HEK293 (cell line): ENCODE data around the gene RPL35A.
"Not testable (repeated sequence)": the region's sequence is repeated elsewhere in the genome, so short reads cannot be mapped to it uniquely, and the experiment has no call there.

Experiments used
- CTCF ChIA-PET: fragments of 350-600 bp; formaldehyde crosslinking; extraction: SDS; loops from one replicate; lab custom pipeline; 2021; ENCODE audit warnings: antibody characterized with exemption; lab: Yijun Ruan, JAX
- POLR2A ChIA-PET: fragments of 300-600 bp; formaldehyde crosslinking; extraction: SDS; loops from one replicate; lab custom pipeline; 2020; ENCODE audit warnings: antibody characterized with exemption, inconsistent platforms; lab: Yijun Ruan, JAX
- H3K27ac ChIP-seq: fragments of 200-500 bp; sonication (Bioruptor generic); 2 replicates; pipeline ENCODE4 v1.5.1; 2014; ENCODE audit warnings: low read depth, low read length, control low read depth, inconsistent platforms; ENCODE audit errors: extremely low read depth
- H3K36me3 ChIP-seq, 2 experiments: fragments of 200-500 bp in 1 of 2; sonication (Bioruptor generic) in 1 of 2; 1 replicate in 1 of 2; 2 replicates in 1 of 2; pipeline ENCODE4 v1.5.1; 2014 to 2017; ENCODE audit warnings: inconsistent platforms in 2 of 2, low read length in 2 of 2; ENCODE audit not compliant: control insufficient read depth in 2 of 2, insufficient read depth in 1 of 2
- H3K4me1 ChIP-seq: fragments of 200-500 bp; sonication (Bioruptor generic); 2 replicates; pipeline ENCODE4 v1.5.1; 2014; ENCODE audit warnings: mild to moderate bottlenecking, low read length, inconsistent platforms; ENCODE audit not compliant: control insufficient read depth, insufficient read depth
- H3K4me3 ChIP-seq: 2 replicates; pipeline ENCODE4 v1.5.1; 2011; ENCODE audit warnings: low read depth, mild to moderate bottlenecking, control low read depth, low read length, moderate library complexity
- H3K9me3 ChIP-seq: fragments of 200-500 bp; sonication (Bioruptor generic); 2 replicates; pipeline ENCODE4 v1.5.1; 2014; ENCODE audit warnings: low read depth, low read length, inconsistent platforms; ENCODE audit not compliant: control insufficient read depth, insufficient read depth
- FEZF1 ChIP-seq: fragments of 450-650 bp; formaldehyde crosslinking; IDR thresholded peaks from 2 replicates; pipeline ENCODE4 v1.5.1; 2016; ENCODE audit warnings: missing biosample characterization, missing genetic modification characterization
- GLI2 ChIP-seq: fragments of 450-650 bp; formaldehyde crosslinking; IDR thresholded peaks from 2 replicates; pipeline ENCODE4; 2017; ENCODE audit warnings: missing biosample characterization, missing genetic modification characterization, low read depth, borderline replicate concordance
- HOXA7 ChIP-seq: sonication (generic); formaldehyde crosslinking; IDR thresholded peaks from 2 replicates; pipeline ENCODE4 v1.8.1; 2022; ENCODE audit warnings: missing genetic modification reagents, borderline replicate concordance
- KLF1 ChIP-seq: fragments of 450-650 bp; formaldehyde crosslinking; IDR thresholded peaks from 2 replicates; pipeline ENCODE4 v1.5.1; 2016; ENCODE audit warnings: missing biosample characterization, missing genetic modification characterization
- KLF16 ChIP-seq: fragments of 450-650 bp; formaldehyde crosslinking; IDR thresholded peaks from 2 replicates; pipeline ENCODE4 v1.5.1; 2017; ENCODE audit warnings: missing biosample characterization, missing genetic modification characterization
- PRDM4 ChIP-seq: fragments of 450-650 bp; formaldehyde crosslinking; IDR thresholded peaks from 2 replicates; pipeline ENCODE4 v1.5.1; 2017; ENCODE audit warnings: missing biosample characterization, missing genetic modification characterization
- SP2 ChIP-seq: fragments of 450-650 bp; formaldehyde crosslinking; IDR thresholded peaks from 2 replicates; pipeline ENCODE4 v1.5.1; 2016; ENCODE audit warnings: missing biosample characterization, missing genetic modification characterization
- SP7 ChIP-seq: fragments of 450-650 bp; formaldehyde crosslinking; IDR thresholded peaks from 2 replicates; pipeline ENCODE4 v1.5.1; 2016; ENCODE audit warnings: missing biosample characterization, missing genetic modification characterization
- ZNF157 ChIP-seq: fragments of 450-650 bp; formaldehyde crosslinking; IDR thresholded peaks from 2 replicates; pipeline ENCODE4 v1.5.1; 2016; ENCODE audit warnings: missing biosample characterization, missing genetic modification characterization
- ZNF169 ChIP-seq: fragments of 450-650 bp; formaldehyde crosslinking; IDR thresholded peaks from 2 replicates; pipeline ENCODE4 v1.5.1; 2016; ENCODE audit warnings: missing biosample characterization, missing genetic modification characterization
- ZNF26 ChIP-seq: fragments of 450-650 bp; formaldehyde crosslinking; IDR thresholded peaks from 2 replicates; pipeline ENCODE4 v1.5.1; 2016; ENCODE audit warnings: missing biosample characterization, missing genetic modification characterization
- ZNF510 ChIP-seq: fragments of 450-650 bp; formaldehyde crosslinking; IDR thresholded peaks from 2 replicates; pipeline ENCODE4 v1.5.1; 2018; ENCODE audit warnings: mild to moderate bottlenecking, missing genetic modification characterization, missing biosample characterization; ENCODE audit not compliant: insufficient replicate concordance
- ZNF585B ChIP-seq: fragments of 450-650 bp; formaldehyde crosslinking; IDR thresholded peaks from 2 replicates; pipeline ENCODE4 v1.5.1; 2016; ENCODE audit warnings: missing biosample characterization, missing genetic modification characterization
- ZNF600 ChIP-seq: fragments of 450-650 bp; formaldehyde crosslinking; IDR thresholded peaks from 2 replicates; pipeline ENCODE4 v1.5.1; 2016; ENCODE audit warnings: missing biosample characterization, missing genetic modification characterization
- ZNF660 ChIP-seq: fragments of 450-650 bp; IDR thresholded peaks from 2 replicates; pipeline ENCODE4 v1.5.1; 2018; ENCODE audit warnings: missing biosample characterization, mild to moderate bottlenecking, missing genetic modification characterization
- ZSCAN23 ChIP-seq: fragments of 450-650 bp; formaldehyde crosslinking; IDR thresholded peaks from 2 replicates; pipeline ENCODE4 v1.5.1; 2016; ENCODE audit warnings: missing biosample characterization, missing genetic modification characterization
- TF ChIP-seq, protein P1 (sequence below): fragments of 450-650 bp; formaldehyde crosslinking; IDR thresholded peaks from 2 replicates; pipeline ENCODE4 v1.5.1; 2016; ENCODE audit warnings: missing biosample characterization, missing genetic modification characterization

Gene RPL35A

DNA sequence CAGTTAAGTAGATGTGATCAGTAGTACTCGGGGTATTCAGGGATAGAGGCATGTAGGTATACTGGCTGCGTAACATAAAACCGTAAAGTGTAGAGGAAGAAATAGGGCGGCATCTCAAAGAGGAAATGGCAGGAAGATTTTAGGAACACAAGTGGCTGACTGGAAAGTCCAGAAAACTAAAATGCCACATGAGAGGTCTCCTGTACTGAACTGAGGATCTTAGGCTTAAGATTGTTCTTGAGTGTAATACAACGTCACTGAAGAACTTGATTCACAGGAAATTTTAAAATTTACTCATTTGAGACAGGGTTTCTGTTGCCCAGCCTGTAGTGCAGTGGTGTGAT, 7.8 kb downstream of the RPL35A start:
- TF ChIP-seq ZNF157 (tag by site-specific recombination) (no peak), ZNF600 (tag by site-specific recombination) (no peak), HOXA7 (no peak), SP7 (tag by site-specific recombination) (no peak), FEZF1 (0 out of 2 replicates have a peak, but pooled peaks have one; percentile 5), ZNF169 (no peak)
- TF ChIP-seq, all 188 proteins: peak for 1
- H3K27ac ChIP-seq = no peak overlapping the region; the same call in 1 of the 2 replicates
- H3K4me1 ChIP-seq = no peaks in the 10 kb centered on the region
- POLR2A ChIA-PET = interaction anchor here (1.4 kb wide), 1 partner anchor 8 kb away, joined by 3 read pairs; the partner anchor contains the start of gene RPL35A
- CTCF ChIA-PET = no interaction called here
- H3K4me3 ChIP-seq = no peak overlapping the region
- no peaks in the 10 kb centered on the region for H3K9me3 ChIP-seq
- H3K36me3 ChIP-seq = peaks cover 25 to 39% of the 10 kb centered on the region in 2 experiments

DNA sequence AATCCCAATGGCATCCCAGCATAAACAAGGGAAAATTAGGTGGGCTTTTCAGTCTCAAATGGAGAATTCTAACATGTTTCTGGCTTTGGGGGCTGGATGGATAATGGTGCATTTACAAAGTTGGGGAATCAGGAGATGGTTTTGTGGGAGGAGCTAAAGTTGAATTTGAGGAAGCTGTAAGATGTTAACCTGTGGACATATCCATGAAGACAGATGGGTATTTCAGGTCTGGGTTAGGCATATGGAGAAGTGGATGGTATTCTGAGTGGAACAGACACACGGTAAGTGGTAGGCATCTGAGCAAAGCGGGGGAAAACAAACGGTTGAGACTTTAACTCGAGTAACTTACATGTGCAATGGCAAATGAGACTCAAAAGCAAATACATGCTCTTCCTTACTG, 8.4 kb downstream of the RPL35A start:
- peaks cover 19 to 33% of the 10 kb centered on the region in 2 experiments for H3K36me3 ChIP-seq
- H3K4me3 ChIP-seq = no peak overlapping the region
- no peak for TF ChIP-seq GLI2 (tag by site-specific recombination)
- no peak for TF ChIP-seq ZSCAN23 (tag by site-specific recombination)
- peak; percentile 98 for TF ChIP-seq ZNF510 (tag by site-specific recombination)
- no peak for TF ChIP-seq KLF16 (tag by site-specific recombination)
- peak; percentile 87 for TF ChIP-seq ZNF660
- TF ChIP-seq, protein P1, sequence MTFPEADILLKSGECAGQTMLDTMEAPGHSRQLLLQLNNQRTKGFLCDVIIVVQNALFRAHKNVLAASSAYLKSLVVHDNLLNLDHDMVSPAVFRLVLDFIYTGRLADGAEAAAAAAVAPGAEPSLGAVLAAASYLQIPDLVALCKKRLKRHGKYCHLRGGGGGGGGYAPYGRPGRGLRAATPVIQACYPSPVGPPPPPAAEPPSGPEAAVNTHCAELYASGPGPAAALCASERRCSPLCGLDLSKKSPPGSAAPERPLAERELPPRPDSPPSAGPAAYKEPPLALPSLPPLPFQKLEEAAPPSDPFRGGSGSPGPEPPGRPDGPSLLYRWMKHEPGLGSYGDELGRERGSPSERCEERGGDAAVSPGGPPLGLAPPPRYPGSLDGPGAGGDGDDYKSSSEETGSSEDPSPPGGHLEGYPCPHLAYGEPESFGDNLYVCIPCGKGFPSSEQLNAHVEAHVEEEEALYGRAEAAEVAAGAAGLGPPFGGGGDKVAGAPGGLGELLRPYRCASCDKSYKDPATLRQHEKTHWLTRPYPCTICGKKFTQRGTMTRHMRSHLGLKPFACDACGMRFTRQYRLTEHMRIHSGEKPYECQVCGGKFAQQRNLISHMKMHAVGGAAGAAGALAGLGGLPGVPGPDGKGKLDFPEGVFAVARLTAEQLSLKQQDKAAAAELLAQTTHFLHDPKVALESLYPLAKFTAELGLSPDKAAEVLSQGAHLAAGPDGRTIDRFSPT (tag by site-specific recombination) = no peak
- TF ChIP-seq ZNF585B (tag by site-specific recombination) = no peak
- no peak for TF ChIP-seq ZNF26 (tag by site-specific recombination)
- TF ChIP-seq, all 188 proteins: peak for 2
- POLR2A ChIA-PET = interaction anchor here (1.4 kb wide), 1 partner anchor 9 kb away, joined by 3 read pairs; the partner anchor contains the start of gene RPL35A
- CTCF ChIA-PET = no interaction called here
- Histone ChIP-seq H3K27ac (no peak overlapping the region), H3K9me3 (no peaks in the 10 kb centered on the region), H3K4me1 (no peaks in the 10 kb centered on the region)

DNA sequence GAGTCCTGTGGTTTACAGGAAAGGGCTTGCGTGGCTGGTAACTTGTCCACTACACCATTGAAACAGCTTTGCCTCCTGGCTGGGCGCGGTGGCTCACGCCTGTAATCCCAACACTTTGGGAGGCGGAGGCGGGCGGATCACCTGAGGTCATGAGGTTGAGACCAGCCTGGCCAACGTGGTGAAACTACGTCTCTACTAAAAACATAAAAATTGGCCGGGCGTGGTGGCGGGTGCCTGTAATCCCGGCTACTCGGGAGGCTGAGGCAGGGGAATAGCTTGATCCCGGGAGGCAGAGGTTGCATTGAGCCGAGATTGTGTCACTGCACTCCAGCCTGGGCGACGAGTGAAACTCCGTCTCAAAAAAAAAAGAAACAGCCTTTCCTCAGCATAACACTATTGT, 8.9 kb downstream of the RPL35A start:
- peaks cover 14 to 28% of the 10 kb centered on the region in 2 experiments for H3K36me3 ChIP-seq
- H3K9me3 ChIP-seq, H3K4me3 ChIP-seq, H3K27ac ChIP-seq, H3K4me1 ChIP-seq: not testable (repeated sequence)
- POLR2A ChIA-PET = interaction anchor here (0.5 to 1.4 kb wide), 2 partner anchors 9 to 108 kb away, joined by 3 read pairs; partner anchors contain the start of gene RPL35A
- CTCF ChIA-PET = interaction anchor here (1.0 kb wide), 1 partner anchor 9 kb away, joined by 4 read pairs; no protein-coding TSS in a partner anchor
- TF ChIP-seq KLF1 (tag by site-specific recombination) = peak; percentile 34; the same call in 1 of the 2 replicates
- peak; percentile 41; the same call in 1 of the 2 replicates for TF ChIP-seq SP2 (tag by site-specific recombination)
- peak; percentile 84; the same call in 1 of the 2 replicates for TF ChIP-seq PRDM4 (tag by site-specific recombination)
